Lower lobe of right lung (tissue), 2 donors: Measurements from ENCODE around the gene DRAP1. TPM values are rescaled to one million over a fixed set of nuclear protein-coding genes. Genes with fewer than 3 reads are reported as not detected.

Experiments
- ATAC-seq, 2 donors: fragments of 200-7000 bp; cut with Tn5 transposase; one replicate each; pipeline ENCODE4 v1.9.1; 2020 to 2022; ENCODE audit warnings: mild to moderate bottlenecking in 2 of 2, moderate library complexity in 2 of 2
- DNase-seq: peaks from one replicate; pipeline ENCODE4 v3.0.0-alpha.2; 2020
- H3K27ac ChIP-seq: fragments of 200-600 bp; one replicate; pipeline ENCODE4 v1.8.0; 2022
- H3K27me3 ChIP-seq: fragments of 200-600 bp; one replicate; pipeline ENCODE4 v1.8.0; 2022; ENCODE audit warnings: low read depth
- H3K36me3 ChIP-seq: fragments of 200-600 bp; one replicate; pipeline ENCODE4 v1.8.0; 2022; ENCODE audit warnings: mild to moderate bottlenecking
- H3K4me1 ChIP-seq: fragments of 200-600 bp; one replicate; pipeline ENCODE4 v1.8.0; 2022
- H3K4me3 ChIP-seq: fragments of 200-600 bp; one replicate; pipeline ENCODE4 v1.8.0; 2022; ENCODE audit warnings: mild to moderate bottlenecking
- H3K9me3 ChIP-seq: fragments of 200-600 bp; one replicate; pipeline ENCODE4 v1.8.0; 2022
- intact Hi-C: fragments of 100-400 bp; cut with DNase I; formaldehyde crosslinking; loops from one replicate; pipeline ENCODE4 v1.11.0; 2022
- total RNA-seq: library from RNA; stranded (reverse); fragmentation: NEBNext Ultra II Directional; extraction: Animal tissue kit (Norgen Biotek cat#: 25700); gene quantifications from one replicate; pipeline ENCODE4 v1.2.1, GENCODE V29; 2021
- TF ChIP-seq, protein P1 (sequence below): fragments of 200-600 bp; IDR thresholded peaks from one replicate; pipeline ENCODE4 v1.8.0; 2022; ENCODE audit warnings: antibody characterized with exemption, mild to moderate bottlenecking
- donor health status: DM: no; HTN: yes; CAD: no; lungs with severe emphysema.

Gene DRAP1
- total RNA-seq, 1 donor from 2014 or later: 63.3 TPM

DNA sequence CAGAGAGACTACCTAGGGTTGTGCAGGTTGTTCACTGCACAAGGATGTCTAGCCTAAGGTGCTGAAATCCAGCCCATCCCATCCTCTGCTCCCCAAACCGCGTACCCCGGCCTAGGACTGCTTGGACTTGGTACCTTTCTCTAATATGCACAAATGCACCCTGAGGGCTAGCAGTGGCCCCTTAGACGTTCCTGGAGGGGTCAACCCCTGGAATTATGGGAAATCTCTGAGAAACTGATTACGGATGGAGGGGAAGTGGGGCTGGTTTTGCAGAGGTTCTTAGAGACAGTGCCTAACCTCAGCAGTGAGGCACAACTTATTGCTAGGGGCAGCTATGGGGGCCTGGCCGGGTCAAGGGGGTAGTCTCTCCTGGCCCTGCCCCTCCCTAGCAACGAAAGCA is 2.8 kb upstream of the DRAP1 start:
- Histone ChIP-seq H3K4me1 (peaks cover 61% of the 10 kb centered on the region), H3K9me3 (no peaks in the 10 kb centered on the region), H3K27ac (peak overlapping the region; percentile 67), H3K36me3 (peaks cover 8% of the 10 kb centered on the region), H3K4me3 (no peak overlapping the region), H3K27me3 (no peaks in the 10 kb centered on the region)
- DNase-seq (no peak), ATAC-seq (no peak)
- TF ChIP-seq, protein P1, sequence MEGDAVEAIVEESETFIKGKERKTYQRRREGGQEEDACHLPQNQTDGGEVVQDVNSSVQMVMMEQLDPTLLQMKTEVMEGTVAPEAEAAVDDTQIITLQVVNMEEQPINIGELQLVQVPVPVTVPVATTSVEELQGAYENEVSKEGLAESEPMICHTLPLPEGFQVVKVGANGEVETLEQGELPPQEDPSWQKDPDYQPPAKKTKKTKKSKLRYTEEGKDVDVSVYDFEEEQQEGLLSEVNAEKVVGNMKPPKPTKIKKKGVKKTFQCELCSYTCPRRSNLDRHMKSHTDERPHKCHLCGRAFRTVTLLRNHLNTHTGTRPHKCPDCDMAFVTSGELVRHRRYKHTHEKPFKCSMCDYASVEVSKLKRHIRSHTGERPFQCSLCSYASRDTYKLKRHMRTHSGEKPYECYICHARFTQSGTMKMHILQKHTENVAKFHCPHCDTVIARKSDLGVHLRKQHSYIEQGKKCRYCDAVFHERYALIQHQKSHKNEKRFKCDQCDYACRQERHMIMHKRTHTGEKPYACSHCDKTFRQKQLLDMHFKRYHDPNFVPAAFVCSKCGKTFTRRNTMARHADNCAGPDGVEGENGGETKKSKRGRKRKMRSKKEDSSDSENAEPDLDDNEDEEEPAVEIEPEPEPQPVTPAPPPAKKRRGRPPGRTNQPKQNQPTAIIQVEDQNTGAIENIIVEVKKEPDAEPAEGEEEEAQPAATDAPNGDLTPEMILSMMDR: no peak
- intact Hi-C loops: no loop called here

DNA sequence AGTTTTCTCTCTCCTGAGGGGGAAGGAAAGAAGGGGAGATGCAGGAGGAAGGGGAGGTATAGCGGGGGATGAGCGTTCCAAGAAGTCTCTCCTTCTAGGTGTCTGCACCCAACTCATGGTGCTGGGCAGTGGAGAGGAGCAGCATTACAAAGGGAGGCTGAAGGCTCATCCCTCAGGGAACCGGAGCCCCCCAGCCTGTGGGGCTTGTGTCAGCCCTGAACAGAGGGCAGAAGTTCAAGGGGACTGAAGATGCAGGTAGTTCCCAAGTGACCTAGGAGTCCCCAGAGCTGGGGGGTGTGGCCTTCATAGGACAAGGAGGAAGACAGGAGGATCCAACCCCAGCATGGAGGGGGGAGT is 2.2 kb upstream of the DRAP1 start:
- Histone ChIP-seq H3K27me3 (no peaks in the 10 kb centered on the region), H3K36me3 (peaks cover 11% of the 10 kb centered on the region), H3K4me3 (peak overlapping the region; percentile 98), H3K4me1 (peaks cover 54% of the 10 kb centered on the region), H3K9me3 (no peaks in the 10 kb centered on the region), H3K27ac (no peak overlapping the region)
- intact Hi-C loops: no loop called here
- TF ChIP-seq, protein P1: no peak
- no peak for ATAC-seq
- DNase-seq: no peak

DNA sequence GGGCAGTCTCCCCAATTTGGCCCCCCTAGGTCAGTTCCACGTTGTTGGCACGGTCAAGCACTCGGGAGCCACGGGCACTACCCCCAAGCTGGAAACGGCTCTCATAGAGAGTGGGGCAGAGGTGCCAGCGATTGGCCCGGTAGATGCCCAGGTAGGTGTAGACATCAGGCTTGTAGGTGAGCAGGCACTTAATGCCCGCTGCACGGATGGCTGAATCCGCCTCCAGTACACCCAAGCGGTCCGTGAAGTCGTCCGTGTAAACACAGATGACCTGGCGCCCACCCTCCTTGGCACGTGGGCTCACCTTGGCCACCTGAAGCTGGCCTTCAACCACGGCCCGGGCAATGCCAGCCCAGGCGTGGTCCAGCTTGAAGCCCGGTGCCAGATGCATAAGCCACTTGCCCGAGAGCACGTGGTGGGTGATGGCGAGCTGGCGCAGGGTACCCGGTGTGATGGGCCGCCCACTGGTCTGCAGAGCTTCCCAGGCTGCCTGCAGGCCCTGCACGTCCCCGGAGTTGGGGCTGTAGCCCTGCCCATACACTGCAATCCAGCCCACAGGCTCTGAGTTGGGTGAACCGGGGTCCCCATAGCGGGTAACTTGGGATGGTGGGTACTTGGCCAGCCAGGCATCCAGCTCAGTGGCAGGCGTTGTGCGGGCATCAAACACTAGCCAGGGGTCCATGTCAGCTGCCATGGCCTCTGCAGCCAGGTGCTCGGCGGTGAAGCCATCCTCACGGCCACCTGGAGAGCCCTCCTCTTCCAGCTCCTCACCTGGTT is 1.6 kb upstream of the DRAP1 start:
- H3K27me3 ChIP-seq: no peaks in the 10 kb centered on the region
- no peaks in the 10 kb centered on the region for H3K9me3 ChIP-seq
- intact Hi-C loops: no loop called here
- no peak for ATAC-seq
- peak overlapping the region; percentile 97 for H3K27ac ChIP-seq
- TF ChIP-seq, protein P1: no peak
- no peak for DNase-seq
- peak overlapping the region; percentile 98 for H3K4me3 ChIP-seq
- peaks cover 51% of the 10 kb centered on the region for H3K4me1 ChIP-seq
- H3K36me3 ChIP-seq: peaks cover 17% of the 10 kb centered on the region

DNA sequence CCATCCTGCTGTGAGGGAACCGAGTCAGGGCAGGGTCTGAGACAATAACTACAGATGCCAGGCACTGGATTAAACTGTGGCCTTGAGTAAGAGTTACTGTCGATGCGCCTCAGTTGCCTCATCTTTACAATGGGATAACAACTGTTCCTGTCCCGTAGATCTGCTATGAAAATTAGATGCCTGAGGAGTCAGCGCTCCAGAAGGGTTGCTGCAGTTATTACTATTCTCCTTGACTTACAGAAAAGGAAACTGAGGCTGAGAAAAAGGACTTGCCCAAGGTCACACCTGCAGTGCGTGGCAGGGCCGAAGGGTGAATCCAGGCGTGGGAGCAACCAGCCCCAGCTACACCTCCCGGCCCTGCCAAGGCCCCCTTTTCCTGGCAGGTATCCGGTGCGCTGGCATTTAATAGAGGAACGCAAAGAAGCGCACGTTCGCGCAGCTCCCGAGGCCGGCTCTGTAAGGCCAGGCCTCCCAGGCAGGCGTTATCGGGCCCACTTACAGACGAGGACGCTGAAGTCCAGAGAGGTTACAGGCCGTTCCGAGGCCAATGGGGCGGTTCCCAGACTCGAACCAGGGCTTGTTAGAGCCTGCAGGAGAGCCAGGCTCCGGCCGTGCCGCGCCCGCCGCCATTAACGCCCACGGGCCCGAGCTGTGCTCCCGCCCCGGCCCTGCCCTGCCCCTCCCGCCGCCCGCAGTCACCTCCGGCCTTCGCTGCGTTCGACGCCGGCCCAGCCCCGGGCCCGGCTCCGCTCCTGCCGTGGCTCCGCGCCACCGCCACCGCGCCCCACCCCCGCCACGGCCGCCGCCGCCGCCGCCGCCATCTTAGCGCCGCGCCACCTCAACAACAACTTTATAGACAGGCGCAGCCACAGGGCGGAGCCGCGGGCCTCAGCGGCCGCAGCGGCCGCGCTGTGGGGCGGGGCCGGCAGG is 750 bp upstream of the DRAP1 start, which contains the start of gene C11orf68:
Gene C11orf68 (minus strand): TSS at position 852 of the 930 bp plus-strand sequence. CDS start 31 bp downstream, at position 821.
- TF ChIP-seq, protein P1: no peak
- H3K4me3 ChIP-seq: peak within 1 kb of the TSS; percentile 99
- H3K27ac ChIP-seq: peak within 1 kb of the TSS; percentile 97
- H3K27me3 ChIP-seq: no peaks in the 10 kb centered on the region
- H3K36me3 ChIP-seq: peaks cover 26% of the 10 kb centered on the region
- DNase-seq: no peak
- peaks cover 51% of the 10 kb centered on the region for H3K4me1 ChIP-seq
- no peaks in the 10 kb centered on the region for H3K9me3 ChIP-seq
- ATAC-seq: no peak
- intact Hi-C loops: no loop called here

DNA sequence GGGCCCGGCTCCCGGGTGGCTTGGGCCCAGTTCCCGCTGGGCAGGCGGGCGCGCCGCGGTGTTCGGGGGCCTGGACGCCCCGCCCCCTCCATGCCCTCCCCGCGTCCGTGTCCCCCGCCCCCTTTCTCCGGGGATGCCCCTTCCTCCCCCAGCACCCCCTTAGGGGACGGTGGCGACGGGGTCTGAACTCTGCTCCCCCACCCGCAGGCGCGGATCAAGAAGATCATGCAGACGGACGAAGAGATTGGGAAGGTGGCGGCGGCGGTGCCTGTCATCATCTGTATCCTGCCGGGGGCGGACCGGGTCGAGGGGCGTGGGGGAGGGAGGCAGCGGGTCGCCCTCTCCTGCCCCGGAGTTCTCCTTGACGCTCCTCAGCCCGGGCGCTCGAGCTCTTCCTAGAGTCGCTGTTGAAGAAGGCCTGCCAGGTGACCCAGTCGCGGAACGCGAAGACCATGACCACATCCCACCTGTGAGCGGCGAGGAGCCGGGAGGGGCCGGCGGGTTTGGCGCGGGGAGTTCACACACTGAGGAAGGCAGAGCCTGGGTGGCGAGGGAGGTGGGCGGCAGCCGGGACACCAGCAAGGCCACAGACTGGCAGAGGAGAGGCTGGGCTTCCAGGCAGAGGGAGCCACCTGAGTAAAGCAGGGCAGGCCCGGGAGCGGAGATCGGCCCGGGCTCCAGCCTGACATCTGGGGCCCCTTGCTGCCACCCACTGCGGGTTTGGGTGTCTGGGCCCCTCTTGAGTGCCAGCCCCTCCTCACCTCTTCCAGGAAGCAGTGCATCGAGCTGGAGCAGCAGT is 546 bp downstream of the DRAP1 start:
- H3K9me3 ChIP-seq: no peaks in the 10 kb centered on the region
- H3K27me3 ChIP-seq: no peaks in the 10 kb centered on the region
- ATAC-seq (peak; percentile 46 to 59), DNase-seq (peak; percentile 77)
- H3K4me1 ChIP-seq: peaks cover 48% of the 10 kb centered on the region
- H3K27ac ChIP-seq: peak overlapping the region; percentile 88
- intact Hi-C loops: no loop called here
- peaks cover 28% of the 10 kb centered on the region for H3K36me3 ChIP-seq
- peak overlapping the region; percentile 99 for H3K4me3 ChIP-seq
- TF ChIP-seq, protein P1: no peak
